NB4 (cell line): Measurements from ENCODE around the gene QDPR.

ENCODE experiments used
- MAX ChIP-seq: IDR thresholded peaks from 2 replicates; pipeline ENCODE4 v1.6.1; 2011; ENCODE audit warnings: low read depth, low read length
- MYC ChIP-seq: IDR thresholded peaks from 2 replicates; pipeline ENCODE4 v1.6.1; 2011; ENCODE audit warnings: low read depth, low read length
- POLR2A ChIP-seq: IDR thresholded peaks from 2 replicates; pipeline ENCODE4 v1.6.1; 2011; ENCODE audit warnings: mild to moderate bottlenecking; ENCODE audit not compliant: insufficient read length; ENCODE audit errors: extremely low read depth
- TF ChIP-seq, protein P1 (sequence below): IDR thresholded peaks from one replicate; pipeline ENCODE4 v1.5.1; 2012; ENCODE audit warnings: low read depth, low read length

GRCh38 chr4:17526695-17527477, 15.0 kb upstream of the QDPR start:
- TF ChIP-seq, protein P1, sequence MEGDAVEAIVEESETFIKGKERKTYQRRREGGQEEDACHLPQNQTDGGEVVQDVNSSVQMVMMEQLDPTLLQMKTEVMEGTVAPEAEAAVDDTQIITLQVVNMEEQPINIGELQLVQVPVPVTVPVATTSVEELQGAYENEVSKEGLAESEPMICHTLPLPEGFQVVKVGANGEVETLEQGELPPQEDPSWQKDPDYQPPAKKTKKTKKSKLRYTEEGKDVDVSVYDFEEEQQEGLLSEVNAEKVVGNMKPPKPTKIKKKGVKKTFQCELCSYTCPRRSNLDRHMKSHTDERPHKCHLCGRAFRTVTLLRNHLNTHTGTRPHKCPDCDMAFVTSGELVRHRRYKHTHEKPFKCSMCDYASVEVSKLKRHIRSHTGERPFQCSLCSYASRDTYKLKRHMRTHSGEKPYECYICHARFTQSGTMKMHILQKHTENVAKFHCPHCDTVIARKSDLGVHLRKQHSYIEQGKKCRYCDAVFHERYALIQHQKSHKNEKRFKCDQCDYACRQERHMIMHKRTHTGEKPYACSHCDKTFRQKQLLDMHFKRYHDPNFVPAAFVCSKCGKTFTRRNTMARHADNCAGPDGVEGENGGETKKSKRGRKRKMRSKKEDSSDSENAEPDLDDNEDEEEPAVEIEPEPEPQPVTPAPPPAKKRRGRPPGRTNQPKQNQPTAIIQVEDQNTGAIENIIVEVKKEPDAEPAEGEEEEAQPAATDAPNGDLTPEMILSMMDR = no peak
- no peak for TF ChIP-seq POLR2A
- TF ChIP-seq MAX = no peak
- no peak for TF ChIP-seq MYC
